GM19025 (cell line): ENCODE results near the gene RAP1GAP.
"Not testable (repeated sequence)": the region's sequence is repeated elsewhere in the genome, so short reads cannot be mapped to it uniquely, and the experiment has no call there.

Experiments
- ATAC-seq: cut with Tn5 transposase; IDR thresholded peaks from one replicate; pipeline ENCODE4 v1.9.1; 2021; ENCODE audit warnings: mild to moderate bottlenecking, low read depth, moderate library complexity; ENCODE audit not compliant: unreplicated experiment

Gene RAP1GAP

GRCh38 chr1:21680381-21680780 is 11.2 kb upstream of the RAP1GAP start:
- ATAC-seq = no peak

- no peak for ATAC-seq
Measured at GRCh38 chr1:21677168-21677567, 8.0 kb upstream of the RAP1GAP start.

GRCh38 chr1:21674957-21675356 is 5.8 kb upstream of the RAP1GAP start:
- no peak for ATAC-seq

DNA sequence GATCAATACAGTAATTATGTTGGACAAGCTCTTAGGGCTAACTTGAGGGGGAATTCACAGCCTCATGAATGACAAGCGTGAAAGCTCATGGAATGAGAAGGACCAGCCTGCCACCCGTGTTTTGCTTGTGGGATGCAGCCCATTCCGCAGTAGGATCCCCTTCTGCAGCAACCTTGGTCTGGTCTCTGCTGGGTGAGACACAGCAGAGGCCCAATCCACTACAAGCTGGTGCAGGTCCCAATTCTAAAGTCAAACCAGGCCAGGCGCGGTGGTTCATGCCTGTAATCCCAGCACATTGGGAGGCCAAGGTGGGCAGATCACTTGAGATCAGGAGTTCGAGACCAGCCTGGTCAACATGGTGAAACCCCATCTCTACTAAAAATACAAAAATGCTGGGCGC is 4.7 kb upstream of the RAP1GAP start:
- ATAC-seq = not testable (repeated sequence)

DNA sequence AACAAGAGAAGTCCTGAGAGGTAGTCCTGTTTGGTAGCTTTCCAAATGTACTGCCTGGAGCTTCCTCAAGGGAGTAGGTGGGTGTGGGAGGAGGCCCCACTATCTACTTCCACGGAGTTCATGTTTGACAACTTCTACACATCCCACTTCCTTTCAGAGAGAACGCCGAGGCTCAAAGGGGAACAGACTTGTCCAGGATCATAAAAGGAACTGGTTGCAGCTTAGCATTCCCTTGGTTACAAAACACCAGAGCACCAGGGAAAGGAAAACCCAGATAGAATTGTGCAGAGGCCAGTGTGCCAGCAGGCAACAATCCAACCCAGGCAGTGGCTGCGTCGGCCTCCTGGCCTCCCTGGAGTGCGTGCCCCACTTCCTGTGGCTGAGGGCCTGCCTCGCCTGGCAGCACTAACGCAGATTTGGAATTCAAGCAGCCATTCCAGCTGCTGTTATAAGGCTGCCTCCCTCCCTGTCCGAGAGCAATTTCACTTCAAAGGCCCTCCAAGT is 4.2 kb upstream of the RAP1GAP start:
- ATAC-seq = no peak

DNA sequence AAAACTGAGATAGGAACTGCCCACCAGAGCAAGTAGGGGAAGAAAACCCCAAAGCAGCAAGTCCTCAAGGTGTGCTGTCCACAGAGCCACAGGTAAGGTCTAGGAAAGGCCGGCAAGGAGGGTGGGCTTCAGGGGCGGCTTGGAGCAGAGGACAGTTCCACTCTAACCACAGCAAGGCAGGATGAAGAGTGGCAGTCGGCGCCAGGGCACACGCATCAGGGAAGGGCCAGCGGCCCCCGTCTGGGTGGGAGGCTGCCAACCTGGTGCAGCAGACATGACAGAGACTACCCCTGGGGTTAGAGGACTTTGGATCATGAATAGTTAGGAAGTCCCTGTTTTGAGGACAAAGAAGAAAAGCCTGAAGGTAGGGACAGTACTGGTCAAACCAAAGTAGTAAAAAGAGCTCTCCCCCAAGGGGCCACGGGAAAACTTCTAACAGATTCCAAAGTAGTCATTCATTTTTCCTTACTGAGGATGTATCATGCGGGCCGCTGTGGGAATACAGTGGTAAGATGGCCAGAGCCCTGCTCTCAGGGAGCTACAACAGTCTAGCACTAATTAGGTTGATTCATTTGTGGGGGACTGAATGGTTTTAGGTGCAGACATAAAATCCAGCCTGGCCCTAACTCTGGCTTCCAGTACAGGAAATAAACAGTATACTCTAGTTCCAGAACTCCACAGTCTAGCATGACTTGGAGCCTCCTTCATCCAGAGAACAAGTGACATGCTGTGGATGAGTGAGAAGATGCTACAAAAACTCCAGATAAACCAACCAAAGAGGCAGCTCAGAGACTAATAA is 3.5 kb upstream of the RAP1GAP start:
- no peak for ATAC-seq

DNA sequence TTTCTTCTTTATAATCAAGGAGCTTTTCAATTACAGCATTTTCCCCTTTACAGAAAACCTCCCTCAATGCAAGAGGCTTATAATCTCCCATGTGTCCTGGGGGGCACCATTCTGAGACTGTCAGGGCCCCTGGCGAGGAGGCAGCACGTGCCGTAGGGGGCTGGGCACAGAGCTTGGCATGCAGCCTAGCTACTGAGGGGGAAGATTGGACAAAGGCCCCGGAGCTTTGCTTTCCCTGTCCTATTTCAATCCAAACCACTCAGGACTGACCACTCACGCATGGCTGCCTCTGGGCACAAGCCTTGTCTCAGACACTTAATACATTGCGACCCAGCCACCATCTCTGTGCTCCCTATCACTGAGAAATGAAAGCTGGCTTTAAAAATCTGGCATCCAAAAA is 2.8 kb upstream of the RAP1GAP start:
- no peak for ATAC-seq

DNA sequence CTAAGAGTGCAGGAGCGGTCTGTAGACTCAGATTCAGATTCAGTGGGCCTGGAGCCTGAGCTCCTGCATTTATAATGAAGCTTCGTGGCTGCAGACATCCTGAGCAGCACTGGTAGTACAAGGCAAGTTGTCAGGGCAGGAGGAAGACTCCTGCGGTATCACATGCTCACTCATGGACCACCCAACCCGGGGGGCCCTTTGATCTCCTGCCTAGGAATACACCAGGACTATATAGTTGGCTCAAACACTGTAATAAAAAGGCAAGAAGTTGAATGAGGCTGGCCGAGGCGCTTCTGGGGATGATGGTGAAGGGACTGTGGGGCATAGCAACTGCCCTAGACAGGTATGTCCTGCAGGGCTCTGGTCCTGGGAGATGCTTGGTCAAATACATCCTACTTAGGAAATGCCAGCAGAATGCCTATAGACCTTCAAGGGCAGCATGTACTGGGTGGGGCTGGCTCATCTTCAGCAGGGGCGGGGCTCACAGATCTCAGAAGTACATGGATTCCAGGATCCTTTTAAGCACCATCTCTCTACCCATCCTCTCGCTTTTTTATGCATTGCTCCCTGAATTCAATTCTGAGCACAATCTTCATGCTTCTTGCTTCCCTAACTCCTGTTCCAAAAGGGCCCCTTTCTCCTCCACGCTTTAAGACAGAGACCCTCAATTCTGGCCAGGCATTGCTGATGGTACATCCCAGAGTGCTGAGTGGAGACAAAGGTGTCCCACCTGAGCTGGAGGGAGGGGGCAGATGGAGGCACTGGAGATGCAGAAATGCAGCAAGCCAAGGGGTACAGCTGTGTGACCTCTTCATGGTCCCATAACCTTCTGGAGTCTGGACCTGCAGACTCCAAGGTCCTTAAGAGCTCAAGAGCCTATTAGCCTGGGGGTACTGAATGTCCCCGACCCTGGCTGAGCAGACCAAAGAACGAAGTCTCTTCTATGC is 2.1 kb upstream of the RAP1GAP start:
- no peak for ATAC-seq

DNA sequence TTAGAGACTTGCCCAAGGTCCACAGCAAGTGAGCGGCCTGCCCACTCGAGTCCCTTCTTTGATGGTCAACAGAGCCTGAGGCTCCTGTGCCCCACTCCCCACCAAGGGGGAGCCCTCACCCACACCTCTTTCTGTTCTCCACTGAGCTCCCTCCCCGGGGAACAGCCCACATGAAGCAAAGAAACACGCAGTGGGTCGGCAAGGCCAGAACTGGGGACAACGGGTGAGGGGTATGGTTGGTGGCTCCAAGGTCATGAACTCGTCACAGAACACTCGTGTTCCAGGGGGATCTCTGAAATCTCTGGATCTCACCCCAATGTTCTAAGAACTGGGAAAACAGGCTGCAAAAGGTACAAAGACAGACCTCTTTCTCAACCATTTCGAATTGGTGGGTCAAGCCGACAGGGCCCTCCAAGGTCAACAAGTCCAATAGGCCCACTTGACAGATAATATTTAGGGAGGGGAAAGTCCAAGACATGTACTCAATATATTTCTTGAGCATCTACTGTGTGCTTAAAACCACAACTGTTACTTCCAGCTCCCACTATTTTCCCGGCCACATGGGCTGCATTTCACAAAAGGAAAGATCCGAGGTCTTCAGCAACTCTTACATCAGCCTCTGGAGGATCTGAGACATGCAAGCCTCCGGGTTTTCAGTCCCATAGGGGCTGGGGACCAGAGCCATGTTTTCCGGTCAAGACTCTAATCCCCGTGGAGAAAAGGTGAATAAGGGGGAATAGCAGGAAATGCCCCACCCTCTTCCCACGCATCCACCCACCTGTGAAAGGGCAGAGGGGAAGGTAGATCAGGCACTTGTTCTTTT is 1.1 kb upstream of the RAP1GAP start:
- no peak for ATAC-seq

- no peak for ATAC-seq
Measured at GRCh38 chr1:21668951-21669257, 253 bp downstream of the RAP1GAP start.

DNA sequence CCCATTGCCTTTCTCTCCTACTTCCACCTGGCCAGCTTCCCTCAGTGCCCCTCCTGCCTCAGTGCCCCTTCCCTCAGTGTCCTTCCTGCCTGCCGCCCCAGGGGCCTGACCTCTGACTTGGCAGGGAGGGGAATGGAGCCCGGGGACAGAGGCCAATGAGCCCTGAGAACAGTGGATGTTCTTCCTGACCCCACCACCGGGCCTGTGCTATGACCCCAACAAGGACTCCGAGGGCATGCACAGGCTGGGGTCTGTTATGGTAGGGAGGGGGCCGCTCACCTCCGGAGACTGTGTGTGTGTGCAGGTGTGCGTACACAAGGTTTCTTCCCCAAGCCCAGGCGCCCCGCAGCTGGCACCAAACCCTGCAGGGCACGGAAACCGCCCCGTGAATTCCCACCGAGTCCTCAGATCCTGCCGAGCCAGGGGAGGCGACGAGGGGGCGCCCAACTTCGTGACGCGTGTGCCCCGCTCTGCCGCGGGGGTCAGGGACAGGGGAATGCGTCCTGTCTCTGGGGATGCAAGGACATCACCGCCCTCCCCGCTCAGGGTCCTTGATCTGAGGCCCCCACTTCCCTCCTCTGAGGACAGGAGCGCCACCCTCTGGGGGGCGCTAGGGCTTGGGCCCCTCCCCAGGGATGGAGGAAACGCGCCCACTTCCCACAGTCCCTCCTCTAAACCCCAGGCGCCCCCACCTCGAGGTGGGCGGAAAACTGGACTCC is 766 bp downstream of the RAP1GAP start:
- ATAC-seq = no peak

GRCh38 chr1:21667348-21668231 is 1.6 kb downstream of the RAP1GAP start:
- ATAC-seq = no peak

- no peak for ATAC-seq
Measured at GRCh38 chr1:21666576-21667320, 2.4 kb downstream of the RAP1GAP start.

DNA sequence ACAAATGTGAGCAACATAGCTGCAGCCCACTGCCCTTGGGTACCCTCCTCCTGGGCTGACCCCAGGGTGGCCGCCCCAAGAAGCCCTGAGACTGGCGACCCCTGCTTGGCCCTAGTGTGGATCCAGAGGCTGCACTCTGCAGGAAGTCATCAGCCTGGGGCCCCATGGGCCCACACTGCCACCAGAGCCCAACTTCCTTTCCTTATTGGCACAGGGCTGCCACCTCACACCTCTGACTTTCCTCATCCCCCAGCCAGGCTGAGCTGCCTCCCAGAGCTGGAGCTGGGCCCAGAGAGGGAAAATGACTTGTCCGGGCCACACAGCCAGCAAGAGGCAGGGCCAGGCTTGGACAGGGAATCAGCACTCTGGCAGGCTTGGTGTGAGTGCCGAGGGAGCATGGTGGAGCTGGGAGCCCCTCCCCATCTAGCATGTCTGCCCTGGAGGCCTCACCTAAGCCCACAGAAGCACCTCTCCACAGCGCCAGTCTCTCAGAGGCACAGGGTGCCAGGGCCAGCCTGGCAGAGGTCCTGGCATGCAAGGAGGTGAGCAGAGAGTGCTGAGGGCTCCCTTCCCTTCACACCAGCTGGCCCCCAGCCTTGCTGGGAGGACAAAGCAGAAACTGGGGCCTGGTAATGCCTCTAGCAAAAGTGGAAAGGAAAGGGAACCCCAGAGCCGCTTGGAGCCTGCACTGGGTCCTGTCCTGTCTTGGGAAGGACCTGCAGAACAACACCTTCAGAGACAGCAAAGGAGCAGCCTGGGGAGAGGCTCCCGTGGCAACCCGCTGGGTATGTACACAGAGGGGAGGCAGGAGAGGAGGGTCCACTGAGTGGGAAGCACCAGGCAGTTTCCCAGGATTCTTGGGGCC is 3.2 kb downstream of the RAP1GAP start:
- no peak for ATAC-seq

- no peak for ATAC-seq
Measured at GRCh38 chr1:21664806-21665588, 4.2 kb downstream of the RAP1GAP start.

- ATAC-seq = no peak
Measured at GRCh38 chr1:21663951-21664805, 5.0 kb downstream of the RAP1GAP start.
